ENCODE measurements around the gene KAT2A. TPM values are rescaled to one million over a fixed set of nuclear protein-coding genes. Genes with fewer than 3 reads are reported as not detected.

The KAT2A gene
- total and polyA plus RNA-seq, 9 donors, result 27.1 to 77.5 (median 57.9) TPM

DNA sequence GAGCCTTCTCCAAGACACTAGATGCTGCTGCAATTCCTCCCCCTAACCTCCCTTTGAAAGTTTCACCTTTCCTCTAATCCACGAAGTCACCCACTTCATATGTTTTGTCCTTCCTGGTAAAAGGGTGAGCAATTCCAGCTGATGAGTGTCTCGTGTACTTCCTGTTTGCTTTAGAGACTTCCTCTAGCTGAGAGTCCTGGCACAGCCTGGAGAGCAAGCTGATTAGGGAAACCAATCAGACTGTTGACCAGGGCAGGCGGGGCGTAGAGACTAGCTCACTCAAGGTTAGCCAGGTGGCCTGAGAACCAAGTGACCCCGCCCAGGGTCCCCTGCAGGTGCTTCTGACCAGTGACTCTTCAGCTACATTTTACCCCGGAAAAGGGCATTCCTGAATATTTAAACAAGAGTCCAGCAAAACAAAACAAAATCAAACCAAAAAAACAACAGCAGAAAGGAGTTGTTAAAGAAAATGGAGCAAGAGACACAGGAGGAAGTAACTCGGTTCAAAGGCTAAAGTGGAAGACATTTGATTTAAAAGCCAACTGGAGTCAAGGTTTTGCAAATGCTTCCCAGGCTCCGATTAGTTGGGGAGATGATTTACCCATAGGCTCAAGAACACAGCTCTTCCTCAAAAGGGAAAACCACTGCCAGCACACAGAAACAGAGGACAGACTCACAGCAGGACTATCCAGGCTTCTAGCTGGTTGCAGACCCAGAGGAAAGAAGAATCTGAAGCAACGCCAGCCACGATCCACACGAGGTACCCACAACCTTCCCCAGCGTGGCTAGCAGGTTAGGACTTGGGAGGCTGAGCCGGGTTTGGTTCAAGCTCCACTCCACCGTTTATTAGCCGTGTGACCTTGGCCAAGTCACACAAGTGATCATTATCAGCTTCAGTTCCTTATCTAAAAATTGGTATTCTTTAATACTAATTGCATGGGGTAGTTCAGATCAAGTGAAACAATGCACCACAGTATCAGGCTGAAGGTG lies 14.8 kb upstream of the KAT2A start:
- intact Hi-C loops (cut with DNase I), result no loop called here
- Histone ChIP-seq H3K4me1 (ENCODE audit: insufficient read depth) (peaks cover 10% of the 10 kb centered on the region), H3K36me3 (no peaks in the 10 kb centered on the region), H3K4me3 (no peak overlapping the region), H3K9me3 (no peaks in the 10 kb centered on the region), H3K27ac (peak overlapping the region in 1 of 2 donors; percentile 51), H3K27me3 (no peaks in the 10 kb centered on the region)
- DNase-seq, result peak; percentile 78 to 82 (median 78)
- WGBS, 3 donors, result 14 to 36% (median 25%) methylated on average over 15 of the region's 15 CpGs
- TF ChIP-seq POLR2A (IDR thresholded peaks at IDR 0.05), result no peak

DNA sequence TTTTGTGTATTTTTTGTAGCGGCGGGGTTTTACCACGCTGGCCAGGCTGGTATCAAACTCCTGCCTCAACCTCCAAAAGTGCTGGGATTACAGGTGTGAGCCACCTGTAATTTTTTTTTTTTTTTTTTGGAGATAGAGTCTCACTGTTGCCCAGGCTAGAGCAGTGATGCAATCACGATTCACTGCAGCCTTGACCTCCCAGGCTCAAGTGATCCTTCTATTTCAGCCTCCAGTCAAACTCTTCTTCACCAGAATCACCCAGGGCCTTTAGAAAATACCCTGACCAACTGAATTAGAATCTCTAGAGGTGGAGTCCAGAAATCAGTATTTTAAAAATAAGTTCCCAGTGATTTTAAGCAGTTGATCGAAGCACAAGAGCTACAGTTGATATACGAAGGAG lies 14.0 kb upstream of the KAT2A start:
- Histone ChIP-seq H3K27me3 (no peaks in the 10 kb centered on the region), H3K27ac (peak overlapping the region in 1 of 2 donors; percentile 51), H3K4me1 (ENCODE audit: insufficient read depth) (peaks cover 10% of the 10 kb centered on the region), H3K36me3 (no peaks in the 10 kb centered on the region), H3K9me3 (no peaks in the 10 kb centered on the region), H3K4me3 (no peak overlapping the region)
- DNase-seq, result no peak
- no peak for TF ChIP-seq EP300 (IDR thresholded peaks at IDR 0.05)
- 39 to 58% (median 49%) methylated on average over 6 of the region's 6 CpGs for WGBS, 3 donors
- intact Hi-C loops (cut with DNase I), result no loop called here

DNA sequence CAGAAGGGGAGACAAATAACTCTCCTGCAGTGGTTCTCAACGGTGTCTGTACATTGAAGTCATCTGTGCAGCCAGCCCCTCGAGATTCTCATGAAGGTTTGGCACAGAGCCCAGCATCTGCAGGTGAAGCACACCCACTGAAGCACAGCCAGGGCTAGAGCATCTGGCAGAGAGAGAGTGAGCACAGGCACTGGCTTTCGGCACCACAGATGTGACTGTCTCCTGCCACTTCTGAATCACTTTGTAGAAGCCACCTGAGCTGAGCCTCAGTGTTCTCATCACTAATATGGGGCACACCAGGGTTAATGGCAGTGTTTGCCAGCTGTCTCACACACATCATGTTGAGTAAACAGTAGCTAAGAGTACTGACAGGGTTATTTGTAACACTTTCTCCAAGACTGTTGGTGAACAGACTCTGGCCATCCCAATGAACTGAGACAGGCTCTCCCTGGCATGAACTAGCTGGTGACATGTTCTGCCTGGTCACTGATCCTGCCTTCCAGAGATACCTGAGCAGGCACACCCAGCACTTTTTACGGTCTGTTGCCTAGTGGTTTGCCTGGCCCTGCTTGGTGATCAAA lies 12.4 kb upstream of the KAT2A start:
- H3K9me3 ChIP-seq, result no peaks in the 10 kb centered on the region
- H3K4me3 ChIP-seq, result no peak overlapping the region
- 45 to 58% (median 53%) methylated on average over 4 of the region's 4 CpGs for WGBS, 3 donors
- no peak overlapping the region for H3K27ac ChIP-seq
- H3K4me1 ChIP-seq (ENCODE audit: insufficient read depth), result peaks cover 12% of the 10 kb centered on the region
- DNase-seq, result no peak
- H3K27me3 ChIP-seq, result no peaks in the 10 kb centered on the region
- no peaks in the 10 kb centered on the region for H3K36me3 ChIP-seq
- TF ChIP-seq EP300 (IDR thresholded peaks at IDR 0.05), result no peak
- TF ChIP-seq POLR2A (IDR thresholded peaks at IDR 0.05), result no peak
- TF ChIP-seq, protein P1, sequence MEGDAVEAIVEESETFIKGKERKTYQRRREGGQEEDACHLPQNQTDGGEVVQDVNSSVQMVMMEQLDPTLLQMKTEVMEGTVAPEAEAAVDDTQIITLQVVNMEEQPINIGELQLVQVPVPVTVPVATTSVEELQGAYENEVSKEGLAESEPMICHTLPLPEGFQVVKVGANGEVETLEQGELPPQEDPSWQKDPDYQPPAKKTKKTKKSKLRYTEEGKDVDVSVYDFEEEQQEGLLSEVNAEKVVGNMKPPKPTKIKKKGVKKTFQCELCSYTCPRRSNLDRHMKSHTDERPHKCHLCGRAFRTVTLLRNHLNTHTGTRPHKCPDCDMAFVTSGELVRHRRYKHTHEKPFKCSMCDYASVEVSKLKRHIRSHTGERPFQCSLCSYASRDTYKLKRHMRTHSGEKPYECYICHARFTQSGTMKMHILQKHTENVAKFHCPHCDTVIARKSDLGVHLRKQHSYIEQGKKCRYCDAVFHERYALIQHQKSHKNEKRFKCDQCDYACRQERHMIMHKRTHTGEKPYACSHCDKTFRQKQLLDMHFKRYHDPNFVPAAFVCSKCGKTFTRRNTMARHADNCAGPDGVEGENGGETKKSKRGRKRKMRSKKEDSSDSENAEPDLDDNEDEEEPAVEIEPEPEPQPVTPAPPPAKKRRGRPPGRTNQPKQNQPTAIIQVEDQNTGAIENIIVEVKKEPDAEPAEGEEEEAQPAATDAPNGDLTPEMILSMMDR (IDR thresholded peaks at IDR 0.05), result no peak
- intact Hi-C loops (cut with DNase I), result no loop called here

DNA sequence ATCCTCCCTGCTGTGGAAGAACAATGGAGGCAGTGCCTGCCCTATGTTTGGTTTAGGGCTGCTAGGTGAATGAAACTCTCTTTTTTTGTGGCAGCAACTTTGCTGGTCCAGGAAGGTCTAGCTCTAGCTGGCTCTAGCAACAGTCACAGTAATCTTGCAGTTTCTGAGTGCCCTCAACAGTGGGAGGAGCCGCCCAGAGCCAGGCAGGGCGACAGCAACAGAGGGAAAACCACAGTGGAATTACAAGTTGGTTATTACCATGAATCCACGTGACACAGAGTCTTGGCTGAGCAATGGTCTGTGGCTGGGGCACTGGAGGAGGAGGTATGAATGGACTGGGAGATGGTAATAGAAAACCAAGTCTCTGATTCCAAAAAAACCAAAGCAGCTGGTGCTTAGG lies 11.8 kb upstream of the KAT2A start:
- Histone ChIP-seq H3K9me3 (no peaks in the 10 kb centered on the region), H3K36me3 (no peaks in the 10 kb centered on the region), H3K4me3 (no peak overlapping the region), H3K4me1 (ENCODE audit: insufficient read depth) (peaks cover 12% of the 10 kb centered on the region), H3K27me3 (no peaks in the 10 kb centered on the region), H3K27ac (no peak overlapping the region)
- TF ChIP-seq, protein P1 (IDR thresholded peaks at IDR 0.05), result no peak
- TF ChIP-seq EP300 (IDR thresholded peaks at IDR 0.05) (no peak), POLR2A (IDR thresholded peaks at IDR 0.05) (no peak)
- intact Hi-C loops (cut with DNase I), result no loop called here
- 58 to 72% (median 71%) methylated on average over 3 of the region's 3 CpGs for WGBS, 3 donors
- DNase-seq, result no peak

DNA sequence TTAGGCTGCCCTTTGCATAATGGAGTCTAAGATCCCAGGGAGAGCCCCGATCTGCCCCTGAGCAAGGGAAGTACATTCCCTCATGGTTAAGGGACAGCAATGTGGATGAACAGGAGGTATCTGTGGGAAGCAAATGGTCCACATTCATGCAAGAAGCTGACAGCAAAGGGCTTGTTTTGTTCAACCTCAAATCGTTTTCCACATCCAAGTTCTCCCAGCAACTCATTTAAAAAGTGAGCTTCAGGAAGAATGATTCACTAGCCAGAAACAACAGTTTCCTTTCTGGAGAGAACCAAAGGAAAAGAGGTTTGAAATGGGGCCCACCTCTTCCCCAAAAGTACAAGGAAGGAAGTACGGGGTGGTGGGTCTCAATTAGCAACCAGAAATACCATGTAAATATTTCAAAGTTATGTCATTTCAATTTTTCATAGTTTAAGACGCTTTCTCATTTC lies 10.8 kb upstream of the KAT2A start:
- Histone ChIP-seq H3K36me3 (no peaks in the 10 kb centered on the region), H3K4me1 (ENCODE audit: insufficient read depth) (peaks cover 12% of the 10 kb centered on the region), H3K9me3 (no peaks in the 10 kb centered on the region), H3K4me3 (no peak overlapping the region), H3K27ac (no peak overlapping the region), H3K27me3 (no peaks in the 10 kb centered on the region)
- intact Hi-C loops (cut with DNase I), result no loop called here
- DNase-seq, result no peak
- 40 to 54% (median 51%) methylated on average over 4 of the region's 4 CpGs for WGBS, 3 donors
- TF ChIP-seq, protein P1 (IDR thresholded peaks at IDR 0.05), result no peak
- TF ChIP-seq POLR2A (IDR thresholded peaks at IDR 0.05), result no peak
- no peak for TF ChIP-seq EP300 (IDR thresholded peaks at IDR 0.05)
